SK-N-SH (cell line): ENCODE measurements around the gene CCDC87.

Source experiments
- CHD2 ChIP-seq: fragments of 150-350 bp; IDR thresholded peaks from 2 replicates; pipeline ENCODE4 v1.6.1; 2018; ENCODE audit warnings: low read length; ENCODE audit not compliant: partially characterized antibody
- EP300 ChIP-seq, 2 experiments: IDR thresholded peaks; 2 replicates each; pipeline versions ENCODE4 v1.4.0 to v1.6.1; 2012; ENCODE audit warnings: borderline replicate concordance in 1 of 2, low read depth in 1 of 2, low read length in 1 of 2
- FOXM1 ChIP-seq: IDR thresholded peaks from 2 replicates; pipeline ENCODE4 v1.4.0; 2012; ENCODE audit warnings: low read depth, mild to moderate bottlenecking
- GATA2 ChIP-seq: sonication (generic); formaldehyde crosslinking; IDR thresholded peaks from 2 replicates; pipeline ENCODE4 v1.5.0; 2020; ENCODE audit warnings: mild to moderate bottlenecking, missing genetic modification reagents
- JUND ChIP-seq: IDR thresholded peaks from 2 replicates; pipeline ENCODE4 v1.4.0; 2012
- MAX ChIP-seq: IDR thresholded peaks from 2 replicates; pipeline ENCODE4 v1.4.0; 2012; ENCODE audit warnings: low read depth
- POLR2AphosphoS5 ChIP-seq: IDR thresholded peaks from 2 replicates; pipeline ENCODE4 v1.6.1; 2012; ENCODE audit warnings: low read depth, low read length
- RXRA ChIP-seq: IDR thresholded peaks from 2 replicates; pipeline ENCODE4 v1.4.0; 2012; ENCODE audit warnings: low read depth, mild to moderate bottlenecking, borderline replicate concordance
- YY1 ChIP-seq: IDR thresholded peaks from 2 replicates; pipeline ENCODE4 v1.4.0; 2012; ENCODE audit warnings: low read depth, mild to moderate bottlenecking
- TF ChIP-seq, protein P1 (sequence below): fragments of 200-600 bp; sonication (generic); IDR thresholded peaks from 2 replicates; pipeline ENCODE4 v1.6.1; 2017; ENCODE audit warnings: antibody characterized with exemption, mild to moderate bottlenecking, moderate library complexity
- TF ChIP-seq, protein P2 (sequence below): fragments of 150-350 bp; IDR thresholded peaks from 2 replicates; pipeline ENCODE4 v1.6.1; 2017; ENCODE audit warnings: antibody characterized with exemption, low read length, low read depth, borderline replicate concordance
- TF ChIP-seq, protein P3 (sequence below): IDR thresholded peaks from 2 replicates; pipeline ENCODE4 v1.6.1; 2012; ENCODE audit warnings: mild to moderate bottlenecking, low read depth, low read length, moderate library complexity

GRCh38 chr11:66567787-66568123, 25.1 kb downstream of the CCDC87 start:
- TF ChIP-seq, protein P1, sequence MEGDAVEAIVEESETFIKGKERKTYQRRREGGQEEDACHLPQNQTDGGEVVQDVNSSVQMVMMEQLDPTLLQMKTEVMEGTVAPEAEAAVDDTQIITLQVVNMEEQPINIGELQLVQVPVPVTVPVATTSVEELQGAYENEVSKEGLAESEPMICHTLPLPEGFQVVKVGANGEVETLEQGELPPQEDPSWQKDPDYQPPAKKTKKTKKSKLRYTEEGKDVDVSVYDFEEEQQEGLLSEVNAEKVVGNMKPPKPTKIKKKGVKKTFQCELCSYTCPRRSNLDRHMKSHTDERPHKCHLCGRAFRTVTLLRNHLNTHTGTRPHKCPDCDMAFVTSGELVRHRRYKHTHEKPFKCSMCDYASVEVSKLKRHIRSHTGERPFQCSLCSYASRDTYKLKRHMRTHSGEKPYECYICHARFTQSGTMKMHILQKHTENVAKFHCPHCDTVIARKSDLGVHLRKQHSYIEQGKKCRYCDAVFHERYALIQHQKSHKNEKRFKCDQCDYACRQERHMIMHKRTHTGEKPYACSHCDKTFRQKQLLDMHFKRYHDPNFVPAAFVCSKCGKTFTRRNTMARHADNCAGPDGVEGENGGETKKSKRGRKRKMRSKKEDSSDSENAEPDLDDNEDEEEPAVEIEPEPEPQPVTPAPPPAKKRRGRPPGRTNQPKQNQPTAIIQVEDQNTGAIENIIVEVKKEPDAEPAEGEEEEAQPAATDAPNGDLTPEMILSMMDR = no peak
- TF ChIP-seq MAX (no peak), JUND (no peak), FOXM1 (no peak), EP300 (IDR thresholded peaks at IDR 0.05; ENCODE audit: borderline replicate concordance in 1 of 2, low read depth in 1 of 2, low read length in 1 of 2) (no peak), RXRA (no peak), GATA2 (CRISPR knock-in tag) (no peak), POLR2AphosphoS5 (no peak), CHD2 (no peak), YY1 (no peak)
- TF ChIP-seq, protein P2, sequence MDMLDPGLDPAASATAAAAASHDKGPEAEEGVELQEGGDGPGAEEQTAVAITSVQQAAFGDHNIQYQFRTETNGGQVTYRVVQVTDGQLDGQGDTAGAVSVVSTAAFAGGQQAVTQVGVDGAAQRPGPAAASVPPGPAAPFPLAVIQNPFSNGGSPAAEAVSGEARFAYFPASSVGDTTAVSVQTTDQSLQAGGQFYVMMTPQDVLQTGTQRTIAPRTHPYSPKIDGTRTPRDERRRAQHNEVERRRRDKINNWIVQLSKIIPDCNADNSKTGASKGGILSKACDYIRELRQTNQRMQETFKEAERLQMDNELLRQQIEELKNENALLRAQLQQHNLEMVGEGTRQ = no peak
- TF ChIP-seq, protein P3, sequence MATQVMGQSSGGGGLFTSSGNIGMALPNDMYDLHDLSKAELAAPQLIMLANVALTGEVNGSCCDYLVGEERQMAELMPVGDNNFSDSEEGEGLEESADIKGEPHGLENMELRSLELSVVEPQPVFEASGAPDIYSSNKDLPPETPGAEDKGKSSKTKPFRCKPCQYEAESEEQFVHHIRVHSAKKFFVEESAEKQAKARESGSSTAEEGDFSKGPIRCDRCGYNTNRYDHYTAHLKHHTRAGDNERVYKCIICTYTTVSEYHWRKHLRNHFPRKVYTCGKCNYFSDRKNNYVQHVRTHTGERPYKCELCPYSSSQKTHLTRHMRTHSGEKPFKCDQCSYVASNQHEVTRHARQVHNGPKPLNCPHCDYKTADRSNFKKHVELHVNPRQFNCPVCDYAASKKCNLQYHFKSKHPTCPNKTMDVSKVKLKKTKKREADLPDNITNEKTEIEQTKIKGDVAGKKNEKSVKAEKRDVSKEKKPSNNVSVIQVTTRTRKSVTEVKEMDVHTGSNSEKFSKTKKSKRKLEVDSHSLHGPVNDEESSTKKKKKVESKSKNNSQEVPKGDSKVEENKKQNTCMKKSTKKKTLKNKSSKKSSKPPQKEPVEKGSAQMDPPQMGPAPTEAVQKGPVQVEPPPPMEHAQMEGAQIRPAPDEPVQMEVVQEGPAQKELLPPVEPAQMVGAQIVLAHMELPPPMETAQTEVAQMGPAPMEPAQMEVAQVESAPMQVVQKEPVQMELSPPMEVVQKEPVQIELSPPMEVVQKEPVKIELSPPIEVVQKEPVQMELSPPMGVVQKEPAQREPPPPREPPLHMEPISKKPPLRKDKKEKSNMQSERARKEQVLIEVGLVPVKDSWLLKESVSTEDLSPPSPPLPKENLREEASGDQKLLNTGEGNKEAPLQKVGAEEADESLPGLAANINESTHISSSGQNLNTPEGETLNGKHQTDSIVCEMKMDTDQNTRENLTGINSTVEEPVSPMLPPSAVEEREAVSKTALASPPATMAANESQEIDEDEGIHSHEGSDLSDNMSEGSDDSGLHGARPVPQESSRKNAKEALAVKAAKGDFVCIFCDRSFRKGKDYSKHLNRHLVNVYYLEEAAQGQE = no peak
